ENCODE results near the gene TLDC2. TPM values are rescaled to one million over a fixed set of nuclear protein-coding genes. Genes with fewer than 3 reads are reported as not detected.

TLDC2 gene
- total and polyA plus RNA-seq, 2 of the 8 experiments (the other 6 are each of a cell fraction or from before 2014, with no cell fraction given), result 0.29 to 0.34 TPM

- TF ChIP-seq CBX5 (IDR thresholded peaks at IDR 0.05; ENCODE audit: low read depth, low read length) (no peak), JUN (IDR thresholded peaks at IDR 0.05; ENCODE audit: low read depth, low read length) (no peak), BCL11A (IDR thresholded peaks at IDR 0.05; ENCODE audit: low read depth in 2 of 2, low read length in 2 of 2) (no peak), EGR1 (IDR thresholded peaks at IDR 0.05; ENCODE audit: borderline replicate concordance, low read depth, low read length) (no peak), SIX5 (IDR thresholded peaks at IDR 0.05; ENCODE audit: low read depth, low read length) (no peak)
Measured at GRCh38 chr20:36872852-36873251, 3.1 kb upstream of the TLDC2 start (continued).

All from H1 (cell line).